ENCODE measurements around the gene LSAMP. TPM values are rescaled to one million over a fixed set of nuclear protein-coding genes. Genes with fewer than 3 reads are reported as not detected.

The LSAMP gene
- polyA plus RNA-seq, 1 experiment, result 2.7 TPM

GRCh38 chr3:116339441-116340028, 105.8 kb downstream of the LSAMP start:
- Histone ChIP-seq H3K27me3 (ENCODE audit: control insufficient read depth, insufficient read depth, low read length) (no peaks in the 10 kb centered on the region), H3K36me3 (ENCODE audit: control insufficient read depth, insufficient read depth, low read length) (no peaks in the 10 kb centered on the region), H3K4me3 (ENCODE audit: low read depth, low read length) (no peak overlapping the region)
- CTCF ChIA-PET, result no interaction called here
- DNase-seq (ENCODE audit: low read depth), result peak; percentile 8
- no peak for TF ChIP-seq CTCF (IDR thresholded peaks at IDR 0.05; ENCODE audit: insufficient read depth, low read depth, low read length)
- POLR2A ChIA-PET, result no interaction called here

- POLR2A ChIA-PET, result no interaction called here
- TF ChIP-seq CTCF (IDR thresholded peaks at IDR 0.05; ENCODE audit: insufficient read depth, low read depth, low read length), result no peak
- Histone ChIP-seq H3K27me3 (ENCODE audit: control insufficient read depth, insufficient read depth, low read length) (no peaks in the 10 kb centered on the region), H3K4me3 (ENCODE audit: low read depth, low read length) (no peak overlapping the region), H3K36me3 (ENCODE audit: control insufficient read depth, insufficient read depth, low read length) (no peaks in the 10 kb centered on the region)
- CTCF ChIA-PET, result no interaction called here
- no peak for DNase-seq (ENCODE audit: low read depth)
Measured at GRCh38 chr3:116338713-116339112, 106.6 kb downstream of the LSAMP start.

GRCh38 chr3:116337229-116337628, 108.1 kb downstream of the LSAMP start:
- DNase-seq (ENCODE audit: low read depth), result no peak
- no peak for TF ChIP-seq CTCF (IDR thresholded peaks at IDR 0.05; ENCODE audit: insufficient read depth, low read depth, low read length)
- Histone ChIP-seq H3K4me3 (ENCODE audit: low read depth, low read length) (no peak overlapping the region), H3K36me3 (ENCODE audit: control insufficient read depth, insufficient read depth, low read length) (no peaks in the 10 kb centered on the region), H3K27me3 (ENCODE audit: control insufficient read depth, insufficient read depth, low read length) (no peaks in the 10 kb centered on the region)
- POLR2A ChIA-PET, result no interaction called here
- CTCF ChIA-PET, result no interaction called here

- ChIA-PET POLR2A (no interaction called here), CTCF (interaction anchor here (0.6 kb wide), 1 partner anchor 79 kb away, joined by 3 read pairs; no protein-coding TSS in a partner anchor)
- no peak for DNase-seq (ENCODE audit: low read depth)
- Histone ChIP-seq H3K4me3 (ENCODE audit: low read depth, low read length) (no peak overlapping the region), H3K36me3 (ENCODE audit: control insufficient read depth, insufficient read depth, low read length) (no peaks in the 10 kb centered on the region), H3K27me3 (ENCODE audit: control insufficient read depth, insufficient read depth, low read length) (no peaks in the 10 kb centered on the region)
- no peak for TF ChIP-seq CTCF (IDR thresholded peaks at IDR 0.05; ENCODE audit: insufficient read depth, low read depth, low read length)
Measured at GRCh38 chr3:116331380-116331779, 113.9 kb downstream of the LSAMP start.

- Histone ChIP-seq H3K4me3 (ENCODE audit: low read depth, low read length) (no peak overlapping the region), H3K36me3 (ENCODE audit: control insufficient read depth, insufficient read depth, low read length) (no peaks in the 10 kb centered on the region), H3K27me3 (ENCODE audit: control insufficient read depth, insufficient read depth, low read length) (no peaks in the 10 kb centered on the region)
- ChIA-PET POLR2A (no interaction called here), CTCF (no interaction called here)
- no peak for DNase-seq (ENCODE audit: low read depth)
- no peak for TF ChIP-seq CTCF (IDR thresholded peaks at IDR 0.05; ENCODE audit: insufficient read depth, low read depth, low read length)
Measured at GRCh38 chr3:116322750-116323375, 122.4 kb downstream of the LSAMP start.
